BLaER1 treated with 17β-estradiol and CSF1 and Interleukin-3, amounts not matched to agents 10 nM and 100 nM (cell line): ENCODE results near the gene MAP6.

Experiments
- H3K27ac ChIP-seq, 11 experiments: shearing (Covaris generic); formaldehyde crosslinking; 2 replicates each; pipeline ENCODE4 v1.8.1; 2022
- H3K27me3 ChIP-seq, 11 experiments: shearing (Covaris generic); formaldehyde crosslinking; 2 replicates each; pipeline ENCODE4 v1.8.1; 2022
- H3K36me3 ChIP-seq, 11 experiments: shearing (Covaris generic); formaldehyde crosslinking; 2 replicates each; pipeline ENCODE4 v1.8.1; 2022
- H3K4me1 ChIP-seq, 10 experiments: shearing (Covaris generic); formaldehyde crosslinking; 2 replicates each; pipeline ENCODE4 v1.8.1; 2022
- H3K4me2 ChIP-seq, 11 experiments: shearing (Covaris generic); formaldehyde crosslinking; 2 replicates each; pipeline ENCODE4 v1.8.1; 2022
- H3K4me3 ChIP-seq, 10 experiments: shearing (Covaris generic); formaldehyde crosslinking; 2 replicates each; pipeline ENCODE4 v1.8.1; 2022
- H3K9ac ChIP-seq, 11 experiments: shearing (Covaris generic); formaldehyde crosslinking; 2 replicates each; pipeline ENCODE4 v1.8.1; 2022
- H3K9me3 ChIP-seq, 11 experiments: shearing (Covaris generic); formaldehyde crosslinking; replicated peaks in 1 of 11; 2 replicates each; pipeline ENCODE4 v1.8.1; 2022
- H4K20me1 ChIP-seq, 11 experiments: shearing (Covaris generic); formaldehyde crosslinking; 2 replicates each; pipeline ENCODE4 v1.8.1; 2022
- Cebpa-rat ChIP-seq, 11 experiments: shearing (Covaris generic); IDR thresholded peaks; 2 replicates each; pipeline ENCODE4 v1.8.1; 2022

MAP6 gene

GRCh38 chr11:75668451-75669297 is at the start of gene MAP6:
Gene MAP6, minus strand, starts transcription at chr11:75669038. Its CDS starts 669 bp downstream, at chr11:75668369.
- Histone ChIP-seq H3K4me2 (peak within 1 kb of the TSS; percentile 88 to 99 (median 96)), H3K4me3 (peak within 1 kb of the TSS; percentile 52 to 72 (median 62)), H3K9ac (peak within 1 kb of the TSS in 10 of 11 experiments; percentile 2 to 56 (median 46); a peak in 15 of 22 replicates)

GRCh38 chr11:75717608-75718418 is 49.0 kb upstream of the MAP6 start, which contains the start of gene MOGAT2:
Gene MOGAT2, plus strand, starts transcription at chr11:75717838. Its CDS starts 51 bp downstream, at chr11:75717889.
- no peaks in the 10 kb centered on the region for H3K9me3 ChIP-seq
- H3K36me3 ChIP-seq, result no peaks in the 10 kb centered on the region
- TF ChIP-seq Cebpa-rat (IDR thresholded peaks at IDR 0.05), result no peak
- H3K27me3 ChIP-seq, result no peaks in the 10 kb centered on the region
- no peak within 1 kb of the TSS for H3K4me2 ChIP-seq
- H3K9ac ChIP-seq, result no peak within 1 kb of the TSS
- H3K4me1 ChIP-seq, result 0 out of 20 replicates have a peak, but pooled peaks cover 0 to 7% (median 0%) of the 10 kb centered on the region in 10 experiments
- no peak within 1 kb of the TSS for H3K27ac ChIP-seq
- no peaks in the 10 kb centered on the region for H4K20me1 ChIP-seq
- no peak within 1 kb of the TSS for H3K4me3 ChIP-seq

More at GRCh38 chr11:75668451-75669297, at the start of gene MAP6:
- Histone ChIP-seq H3K36me3 (no peaks in the 10 kb centered on the region; a peak in 1 of 22 replicates), H3K9me3 (peaks cover 1 to 8% (median 6%) of the 10 kb centered on the region in 11 experiments; a peak in 20 of 22 replicates), H3K4me1 (peaks cover 15 to 28% (median 21%) of the 10 kb centered on the region in 10 experiments), H4K20me1 (peaks cover 0 to 23% (median 19%) of the 10 kb centered on the region in 11 experiments; a peak in 16 of 22 replicates), H3K27me3 (peaks cover 65 to 85% (median 75%) of the 10 kb centered on the region in 11 experiments), H3K27ac (no peak within 1 kb of the TSS)
- TF ChIP-seq Cebpa-rat (IDR thresholded peaks at IDR 0.05), result no peak

GRCh38 chr11:75716659-75717058 is 47.8 kb upstream of the MAP6 start:
- no peak overlapping the region for H3K27ac ChIP-seq
- no peaks in the 10 kb centered on the region for H4K20me1 ChIP-seq
- H3K27me3 ChIP-seq, result no peaks in the 10 kb centered on the region
- no peak overlapping the region for H3K9ac ChIP-seq
- no peaks in the 10 kb centered on the region for H3K9me3 ChIP-seq
- H3K36me3 ChIP-seq, result no peaks in the 10 kb centered on the region
- no peak overlapping the region for H3K4me3 ChIP-seq
- TF ChIP-seq Cebpa-rat (IDR thresholded peaks at IDR 0.05), result no peak
- H3K4me2 ChIP-seq, result no peak overlapping the region
- 0 out of 20 replicates have a peak, but pooled peaks cover 0 to 2% (median 0%) of the 10 kb centered on the region in 10 experiments for H3K4me1 ChIP-seq

GRCh38 chr11:75715688-75716087 is 46.9 kb upstream of the MAP6 start:
- Histone ChIP-seq H3K9ac (no peak overlapping the region), H3K36me3 (no peaks in the 10 kb centered on the region), H3K4me3 (no peak overlapping the region), H3K4me2 (no peak overlapping the region), H3K9me3 (no peaks in the 10 kb centered on the region), H3K27me3 (no peaks in the 10 kb centered on the region), H3K27ac (no peak overlapping the region), H3K4me1 (no peaks in the 10 kb centered on the region), H4K20me1 (no peaks in the 10 kb centered on the region)
- TF ChIP-seq Cebpa-rat (IDR thresholded peaks at IDR 0.05), result no peak

- Histone ChIP-seq H3K36me3 (no peaks in the 10 kb centered on the region), H4K20me1 (no peaks in the 10 kb centered on the region), H3K4me3 (no peak overlapping the region), H3K9ac (no peak overlapping the region), H3K27me3 (no peaks in the 10 kb centered on the region), H3K9me3 (no peaks in the 10 kb centered on the region), H3K4me1 (no peaks in the 10 kb centered on the region), H3K4me2 (no peak overlapping the region), H3K27ac (no peak overlapping the region)
- TF ChIP-seq Cebpa-rat (IDR thresholded peaks at IDR 0.05), result no peak
These were observed 45.4 kb upstream of the MAP6 start for GRCh38 chr11:75714211-75714610.

GRCh38 chr11:75706260-75706729 is 37.5 kb upstream of the MAP6 start:
- TF ChIP-seq Cebpa-rat (IDR thresholded peaks at IDR 0.05), result no peak
- Histone ChIP-seq H3K9ac (no peak overlapping the region), H3K4me1 (no peaks in the 10 kb centered on the region), H3K4me3 (no peak overlapping the region), H3K9me3 (peaks cover 0 to 8% (median 6%) of the 10 kb centered on the region in 11 experiments; a peak in 4 of 22 replicates), H3K4me2 (no peak overlapping the region), H3K27ac (no peak overlapping the region), H3K36me3 (no peaks in the 10 kb centered on the region), H3K27me3 (no peaks in the 10 kb centered on the region), H4K20me1 (no peaks in the 10 kb centered on the region)

GRCh38 chr11:75705541-75705940 is 36.7 kb upstream of the MAP6 start:
- Histone ChIP-seq H3K27me3 (no peaks in the 10 kb centered on the region), H4K20me1 (no peaks in the 10 kb centered on the region), H3K27ac (no peak overlapping the region), H3K4me2 (no peak overlapping the region), H3K9ac (no peak overlapping the region), H3K36me3 (no peaks in the 10 kb centered on the region), H3K4me1 (no peaks in the 10 kb centered on the region), H3K9me3 (peaks cover 0 to 8% (median 6%) of the 10 kb centered on the region in 11 experiments; a peak in 4 of 22 replicates), H3K4me3 (no peak overlapping the region)
- TF ChIP-seq Cebpa-rat (IDR thresholded peaks at IDR 0.05), result no peak

- TF ChIP-seq Cebpa-rat (IDR thresholded peaks at IDR 0.05), result no peak
- no peaks in the 10 kb centered on the region for H3K4me1 ChIP-seq
- no peaks in the 10 kb centered on the region for H4K20me1 ChIP-seq
- no peak overlapping the region for H3K9ac ChIP-seq
- no peak overlapping the region for H3K27ac ChIP-seq
- no peaks in the 10 kb centered on the region for H3K27me3 ChIP-seq
- H3K4me2 ChIP-seq, result no peak overlapping the region
- no peaks in the 10 kb centered on the region for H3K36me3 ChIP-seq
- H3K4me3 ChIP-seq, result no peak overlapping the region
- H3K9me3 ChIP-seq, result peaks cover 0 to 8% (median 6%) of the 10 kb centered on the region in 11 experiments; a peak in 4 of 22 replicates
These were observed 34.9 kb upstream of the MAP6 start for GRCh38 chr11:75703695-75704237.

GRCh38 chr11:75700940-75701339 is 32.1 kb upstream of the MAP6 start:
- no peak overlapping the region for H3K9ac ChIP-seq
- no peak for TF ChIP-seq Cebpa-rat (IDR thresholded peaks at IDR 0.05)
- no peaks in the 10 kb centered on the region for H3K4me1 ChIP-seq
- no peaks in the 10 kb centered on the region for H3K9me3 ChIP-seq
- H3K27me3 ChIP-seq, result no peaks in the 10 kb centered on the region
- H3K4me3 ChIP-seq, result no peak overlapping the region
- H3K4me2 ChIP-seq, result no peak overlapping the region
- H3K27ac ChIP-seq, result no peak overlapping the region
- no peaks in the 10 kb centered on the region for H3K36me3 ChIP-seq
- H4K20me1 ChIP-seq, result no peaks in the 10 kb centered on the region
